GM12875 (cell line): Measurements from ENCODE around the gene AKAIN1.
A peak's percentile ranks its signal among the peaks of the same experiment; 100 is the strongest.

ENCODE experiments used
- H3K4me3 ChIP-seq: one replicate; pipeline ENCODE4 v1.5.1; 2011; ENCODE audit warnings: low read depth, low read length, control low read depth
- CTCF ChIP-seq: IDR thresholded peaks from 2 replicates; pipeline ENCODE4 v1.5.1; 2011; ENCODE audit warnings: low read depth, mild to moderate bottlenecking, control low read depth, inconsistent platforms, low read length, moderate library complexity, borderline replicate concordance; ENCODE audit not compliant: insufficient read depth

The AKAIN1 gene

GRCh38 chr18:5137261-5137660 lies 59.8 kb downstream of the AKAIN1 start:
- no peak for TF ChIP-seq CTCF
- H3K4me3 ChIP-seq: no peak overlapping the region

- TF ChIP-seq CTCF: no peak
- H3K4me3 ChIP-seq: no peak overlapping the region
These were observed 64.1 kb downstream of the AKAIN1 start for GRCh38 chr18:5132987-5133386.

- TF ChIP-seq CTCF: no peak
- H3K4me3 ChIP-seq: no peak overlapping the region
These were observed 74.8 kb downstream of the AKAIN1 start for GRCh38 chr18:5122272-5122671.

- no peak for TF ChIP-seq CTCF
- H3K4me3 ChIP-seq: no peak overlapping the region
These were observed 86.8 kb downstream of the AKAIN1 start for GRCh38 chr18:5110266-5110665.

- H3K4me3 ChIP-seq: no peak overlapping the region
- no peak for TF ChIP-seq CTCF
These were observed 89.1 kb downstream of the AKAIN1 start for GRCh38 chr18:5107988-5108387.

- no peak overlapping the region for H3K4me3 ChIP-seq
- 0 out of 2 replicates have a peak, but pooled peaks have one; percentile 20 for TF ChIP-seq CTCF
These were observed 90.3 kb downstream of the AKAIN1 start for GRCh38 chr18:5106730-5107129.

- no peak for TF ChIP-seq CTCF
- no peak overlapping the region for H3K4me3 ChIP-seq
These were observed 92.8 kb downstream of the AKAIN1 start for GRCh38 chr18:5104246-5104645.
